SK-N-MC (cell line): ENCODE results near the gene EVC2.

ENCODE experiments used
- EZH2 ChIP-seq: fragments of 200-600 bp; sonication (generic); IDR thresholded peaks from one replicate; pipeline ENCODE4 v1.6.1; 2017; ENCODE audit warnings: antibody characterized with exemption
- FOXP2 ChIP-seq: optimal IDR thresholded peaks from 2 replicates; pipeline ENCODE3; 2011; ENCODE audit warnings: mild to moderate bottlenecking, moderate library complexity; ENCODE audit not compliant: insufficient read depth; ENCODE audit errors: extremely low read length, control extremely low read depth
- POLR2AphosphoS5 ChIP-seq: IDR thresholded peaks from 2 replicates; pipeline ENCODE4 v1.6.1; 2012; ENCODE audit warnings: mild to moderate bottlenecking, low read depth, low read length, borderline replicate concordance

GRCh38 chr4:5750052-5750945 lies 41.9 kb upstream of the EVC2 start:
- TF ChIP-seq EZH2 (no peak), POLR2AphosphoS5 (no peak), FOXP2 (no peak)
